GM19463 (cell line): ENCODE measurements around the gene EBF3.

Source experiments
- ATAC-seq: cut with Tn5 transposase; IDR thresholded peaks from one replicate; pipeline ENCODE4 v1.9.1; 2021; ENCODE audit warnings: mild to moderate bottlenecking, moderate library complexity; ENCODE audit not compliant: unreplicated experiment

The EBF3 gene

GRCh38 chr10:129945526-129945925, 18.5 kb downstream of the EBF3 start:
- ATAC-seq: no peak

- no peak for ATAC-seq
Observed at GRCh38 chr10:129945064-129945463, 19.0 kb downstream of the EBF3 start.

DNA sequence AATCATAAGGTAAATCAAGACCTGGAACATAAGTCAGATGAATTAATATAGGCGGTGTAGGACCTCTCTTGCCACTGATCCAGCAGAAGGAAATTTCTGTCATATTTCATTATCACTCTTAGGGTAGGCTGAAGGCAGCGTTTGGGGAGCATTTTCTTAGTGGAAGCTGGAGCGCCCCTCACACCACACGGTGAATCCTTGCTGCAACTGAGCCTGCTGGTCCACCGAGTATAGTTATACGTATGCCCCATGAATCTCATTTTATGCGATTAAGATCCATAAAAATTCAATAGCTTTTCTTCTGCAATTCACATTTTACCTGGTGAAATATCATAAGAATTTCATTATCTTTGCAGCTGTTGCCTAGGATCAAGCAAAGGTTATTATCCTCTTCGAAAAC, 19.6 kb downstream of the EBF3 start:
- ATAC-seq: no peak

DNA sequence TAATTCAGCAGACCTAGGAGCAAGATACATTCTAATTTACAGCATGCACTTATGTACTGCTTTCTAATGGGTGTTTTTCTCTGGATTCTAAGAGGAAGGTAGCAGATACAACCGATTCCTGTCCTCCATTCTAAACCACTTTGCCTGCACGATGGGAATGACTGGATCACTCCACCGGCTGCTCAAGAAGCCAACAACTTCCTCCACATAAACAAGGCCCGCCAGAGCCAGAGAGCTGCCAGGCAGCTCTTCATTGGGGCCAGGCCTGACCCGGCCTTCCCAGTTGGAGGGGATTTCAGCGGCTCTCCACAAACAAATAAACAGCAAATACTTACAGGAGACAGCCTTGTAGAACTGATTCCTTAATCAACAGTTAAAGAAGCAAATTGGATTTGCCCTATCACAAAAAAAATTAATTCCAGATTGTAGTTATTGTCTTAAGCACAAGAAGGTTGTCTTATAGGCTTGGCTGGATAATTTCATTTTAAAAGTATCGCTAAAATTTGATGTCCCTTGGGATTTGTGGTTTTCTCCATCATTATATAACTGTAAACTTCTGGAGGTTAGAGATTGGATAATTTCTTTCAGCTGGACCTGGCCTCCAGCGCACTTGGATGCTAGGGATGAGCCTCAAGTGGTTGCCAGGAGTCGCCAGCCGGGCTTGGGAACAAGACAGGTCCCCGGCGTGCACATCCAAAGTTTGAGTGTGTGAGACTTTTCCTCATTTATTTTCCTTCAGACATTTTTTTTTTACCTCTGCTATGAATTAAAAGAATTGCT, 20.9 kb downstream of the EBF3 start:
- ATAC-seq: no peak

DNA sequence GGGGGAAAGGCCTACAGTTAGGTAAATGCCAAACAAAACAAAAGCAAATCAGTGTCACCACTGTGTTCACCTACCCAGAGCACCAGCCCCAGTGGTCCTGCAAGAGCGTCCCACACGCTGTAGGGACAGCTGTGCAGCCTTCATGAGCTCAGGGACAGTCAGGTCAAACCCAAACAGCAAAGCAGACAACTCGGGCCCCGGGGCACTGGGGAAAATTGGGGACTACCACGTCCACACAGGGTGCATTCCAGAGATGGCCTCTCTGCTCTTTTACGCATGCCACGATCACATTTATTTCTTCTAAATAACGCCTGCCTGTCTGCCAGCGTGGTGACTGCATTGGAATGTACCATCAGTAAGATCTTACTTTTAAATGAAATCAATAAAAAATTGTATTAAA, 21.7 kb downstream of the EBF3 start:
- ATAC-seq: no peak

GRCh38 chr10:129942019-129942277, 22.1 kb downstream of the EBF3 start:
- ATAC-seq: no peak

- ATAC-seq: no peak
Observed at GRCh38 chr10:129941199-129942018, 22.7 kb downstream of the EBF3 start.

- no peak for ATAC-seq
Observed at GRCh38 chr10:129940617-129941198, 23.4 kb downstream of the EBF3 start.

DNA sequence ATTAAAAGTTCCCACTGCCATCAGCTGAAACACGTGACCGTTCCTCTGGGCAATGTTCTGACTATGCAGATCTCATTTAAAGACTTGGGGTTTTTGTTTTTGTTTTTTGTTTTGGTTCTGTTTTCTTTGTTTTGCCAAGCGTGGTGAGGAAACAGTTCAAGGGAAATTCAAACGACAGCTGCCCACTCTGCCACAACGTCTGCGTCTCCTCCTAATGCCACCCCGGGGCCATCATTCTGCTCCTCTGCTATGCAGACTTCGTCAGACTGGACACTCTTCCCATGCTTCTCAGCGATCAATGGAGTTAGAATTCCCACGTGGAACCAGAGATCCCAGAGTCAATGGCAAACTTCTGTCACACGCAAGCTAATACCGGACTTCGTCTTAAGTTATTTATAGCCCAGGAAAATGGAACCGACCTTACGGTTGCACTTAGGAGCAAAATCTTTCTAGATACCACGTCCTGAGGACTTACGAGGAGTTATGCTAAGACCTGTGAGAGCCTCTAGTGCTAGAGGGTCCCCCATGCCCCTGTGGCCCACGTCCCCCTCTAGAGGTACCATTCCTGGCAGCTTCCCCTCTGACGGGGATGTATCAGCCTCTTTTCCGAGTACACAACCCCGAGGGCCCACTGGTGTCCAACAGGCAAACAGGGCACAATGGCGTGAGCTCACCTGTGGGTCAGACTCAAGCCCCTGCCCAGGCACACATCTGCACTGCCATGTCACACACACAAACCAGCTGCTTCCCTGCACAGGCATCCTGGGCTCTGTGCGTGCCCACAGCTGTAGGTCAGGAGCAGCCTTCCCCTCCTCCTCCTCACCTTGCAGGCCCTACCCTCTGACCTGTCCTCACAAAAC, 24.4 kb downstream of the EBF3 start:
- ATAC-seq: no peak

GRCh38 chr10:129938460-129938859, 25.6 kb downstream of the EBF3 start:
- no peak for ATAC-seq

GRCh38 chr10:129937351-129937751, 26.7 kb downstream of the EBF3 start:
- no peak for ATAC-seq

DNA sequence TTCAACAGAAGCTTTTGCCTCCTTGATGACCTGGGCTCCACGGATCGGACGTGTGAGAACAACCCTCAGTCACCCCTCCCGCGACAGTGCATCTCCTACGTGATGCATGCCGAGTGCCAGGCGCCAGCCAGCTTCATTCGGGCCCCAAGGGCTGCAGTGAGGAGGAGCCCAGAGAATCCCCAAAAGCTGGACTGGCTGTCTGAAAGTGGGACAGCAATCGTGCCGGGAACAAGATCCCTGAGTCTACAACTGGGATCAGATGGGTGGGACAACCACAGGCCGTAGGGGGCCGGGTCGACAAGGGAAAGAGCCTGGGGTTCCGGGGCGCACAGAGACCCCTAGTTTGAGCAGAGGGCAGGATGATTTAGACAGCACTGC, 27.2 kb downstream of the EBF3 start:
- no peak for ATAC-seq

GRCh38 chr10:129936266-129936922, 27.7 kb downstream of the EBF3 start:
- no peak for ATAC-seq

- no peak for ATAC-seq
Observed at GRCh38 chr10:129935867-129936152, 28.3 kb downstream of the EBF3 start.

- ATAC-seq: no peak
Observed at GRCh38 chr10:129935102-129935866, 28.8 kb downstream of the EBF3 start.

DNA sequence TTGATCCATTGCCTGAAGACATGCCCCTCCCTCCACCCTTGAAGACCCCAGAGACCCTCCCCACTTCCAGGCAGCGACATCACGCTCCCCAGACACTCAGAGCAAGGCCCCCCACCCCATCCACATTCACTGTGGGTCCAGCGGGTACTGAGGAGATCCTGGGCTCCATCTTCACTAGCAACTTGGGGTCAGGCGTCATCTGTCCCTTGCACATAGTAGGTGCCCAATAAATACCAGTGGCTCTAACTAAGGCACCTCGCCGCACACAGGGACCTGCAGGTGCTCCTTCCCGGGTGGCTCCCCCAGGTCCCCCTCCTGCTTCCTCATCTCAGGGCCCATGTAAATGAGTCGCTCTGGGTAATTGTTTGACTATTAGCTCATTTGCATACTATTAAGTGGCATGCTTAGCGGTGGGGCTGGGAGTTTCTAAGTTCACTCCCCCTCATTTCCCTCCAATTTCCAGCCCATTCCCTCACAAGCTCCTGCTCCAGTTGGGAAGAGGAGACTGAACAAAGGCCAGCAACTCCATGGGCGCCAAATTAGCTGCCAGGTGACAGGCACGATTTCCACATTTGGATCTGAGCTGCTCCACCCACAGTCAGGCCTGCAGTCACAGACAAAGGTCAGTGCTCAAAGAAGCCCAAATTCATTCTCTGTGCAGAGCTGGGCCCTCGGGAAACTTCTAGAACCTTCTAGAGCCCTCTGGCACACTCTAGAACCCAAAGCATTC, 29.7 kb downstream of the EBF3 start:
- no peak for ATAC-seq

DNA sequence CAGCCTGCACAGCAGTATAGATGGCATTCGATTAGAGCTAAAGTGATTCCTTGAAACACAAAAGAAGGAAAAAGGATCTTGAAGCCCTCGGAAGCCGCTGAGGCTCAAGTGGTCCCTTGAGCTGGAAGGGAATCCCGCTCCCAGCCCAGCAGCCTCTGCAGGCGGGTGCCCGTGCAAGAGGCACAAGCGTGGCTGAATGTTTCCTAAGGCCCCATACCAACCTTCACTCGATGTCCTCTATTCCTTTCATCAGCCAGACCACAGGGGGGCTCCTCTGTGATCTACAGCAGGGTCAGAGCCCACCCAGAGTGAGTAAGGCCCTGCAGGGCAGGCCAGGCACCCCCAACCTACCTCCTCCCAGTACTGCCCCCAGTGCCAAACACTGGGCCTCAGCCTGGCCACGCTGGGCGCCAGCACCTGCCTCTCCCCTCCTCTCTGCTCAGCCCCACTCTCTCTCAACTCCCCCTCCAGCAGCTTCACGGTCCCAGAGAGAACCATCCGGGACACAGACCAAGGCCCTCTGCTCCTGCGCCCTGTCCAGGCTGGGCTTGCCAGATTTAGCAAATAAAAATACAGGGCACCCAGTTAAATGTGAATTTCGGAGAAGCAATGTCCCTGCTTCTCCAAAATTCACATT, 30.5 kb downstream of the EBF3 start:
- no peak for ATAC-seq

DNA sequence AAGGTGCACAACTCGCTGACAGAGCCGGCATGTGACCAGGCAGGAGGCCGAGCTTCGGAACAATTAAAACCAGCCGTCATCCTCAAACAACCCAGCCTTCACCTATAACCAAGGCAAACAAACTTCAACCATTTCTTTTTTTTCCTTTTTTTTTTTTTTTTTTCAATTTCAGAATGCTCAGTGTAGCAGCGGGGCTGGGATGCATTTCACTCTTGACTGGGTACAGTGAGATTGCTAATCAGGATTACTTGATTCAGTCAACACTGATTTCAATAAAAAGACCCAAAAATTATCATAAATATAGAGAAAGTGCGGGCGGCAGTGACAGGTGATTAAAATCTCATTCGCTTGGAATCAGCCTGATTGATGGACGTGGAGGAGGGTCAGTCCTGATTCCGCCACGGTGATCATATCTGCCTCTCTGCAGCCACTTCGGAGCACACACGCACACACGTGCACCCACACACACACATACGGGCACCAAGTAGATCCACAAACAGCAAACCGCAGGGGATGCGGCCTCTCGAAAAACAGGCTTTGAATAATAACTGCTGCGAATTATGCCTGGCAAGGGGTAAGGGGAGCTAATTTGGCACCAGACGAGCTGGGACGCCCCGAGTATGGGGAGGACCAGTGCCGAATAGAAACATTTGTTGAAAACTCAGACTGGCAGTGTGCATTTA, 31.2 kb downstream of the EBF3 start:
- ATAC-seq: no peak

DNA sequence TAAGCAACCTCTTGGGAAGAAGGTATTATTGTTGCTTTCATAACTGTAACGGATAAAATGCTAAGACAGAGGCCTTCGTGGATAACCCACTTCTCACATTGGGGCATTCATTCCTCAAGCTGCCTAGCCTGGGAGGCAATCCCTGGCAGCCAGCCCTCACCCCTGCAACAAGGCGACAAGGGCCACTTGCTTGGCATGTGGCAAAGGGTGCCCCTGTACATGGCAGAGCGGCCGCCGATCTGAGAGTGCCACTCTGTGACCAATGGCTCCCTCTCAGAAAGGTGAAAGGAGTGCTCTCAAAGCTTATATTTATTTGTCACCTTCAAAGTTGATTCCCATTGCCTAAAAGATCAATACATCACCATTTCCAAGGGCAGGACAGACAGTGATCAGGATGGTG, 31.9 kb downstream of the EBF3 start:
- no peak for ATAC-seq
